Measurements from ENCODE around the gene BMPR1B. TPM values are rescaled to one million over a fixed set of nuclear protein-coding genes. Genes with fewer than 3 reads are reported as not detected.

The BMPR1B gene
- total RNA-seq, 4 donors from 2014 or later, result 0.17 to 0.88 (median 0.35) TPM

- TF ChIP-seq CTCF (IDR thresholded peaks at IDR 0.05; ENCODE audit: low read depth), result no peak
These were observed 221.1 kb downstream of the BMPR1B start for GRCh38 chr4:94978904-94979303.

- no peak for TF ChIP-seq CTCF (IDR thresholded peaks at IDR 0.05; ENCODE audit: low read depth)
These were observed 221.9 kb downstream of the BMPR1B start for GRCh38 chr4:94979621-94980020.

GRCh38 chr4:94995684-94996394 is 238.1 kb downstream of the BMPR1B start:
- no peak for TF ChIP-seq CTCF (IDR thresholded peaks at IDR 0.05; ENCODE audit: low read depth)

GRCh38 chr4:95000076-95000648 is 242.4 kb downstream of the BMPR1B start:
- no peak for TF ChIP-seq CTCF (IDR thresholded peaks at IDR 0.05; ENCODE audit: low read depth)

- TF ChIP-seq CTCF (IDR thresholded peaks at IDR 0.05; ENCODE audit: low read depth), result no peak
These were observed 247.2 kb downstream of the BMPR1B start for GRCh38 chr4:95004912-95005311.

- no peak for TF ChIP-seq CTCF (IDR thresholded peaks at IDR 0.05; ENCODE audit: low read depth)
These were observed 250.2 kb downstream of the BMPR1B start for GRCh38 chr4:95007998-95008397.

- no peak for TF ChIP-seq CTCF (IDR thresholded peaks at IDR 0.05; ENCODE audit: low read depth)
These were observed 255.5 kb downstream of the BMPR1B start for GRCh38 chr4:95013236-95013635.

All from subcutaneous adipose tissue (tissue), 4 donors.